Cardiac muscle cell (in vitro differentiated cells and primary cell): ENCODE data around the gene GRM5. TPM values are rescaled to one million over a fixed set of nuclear protein-coding genes. Genes with fewer than 3 reads are reported as not detected.
A peak's percentile ranks its signal among the peaks of the same experiment; 100 is the strongest.

Source experiments
- DNase-seq, 2 donors: peaks; one replicate each; pipeline versions ENCODE4 v3.0.0 to v3.0.0-alpha.2; 2010 to 2017; ENCODE audit warnings: low read depth in 1 of 2, low spot score in 1 of 2
- H3K27ac ChIP-seq: fragments of 200-600 bp; sonication (generic); 2 replicates; pipeline ENCODE4 v1.5.1; 2016
- H3K27me3 ChIP-seq: fragments of 200-600 bp; sonication (generic); 2 replicates; pipeline ENCODE4 v1.6.0; 2016; ENCODE audit warnings: control low read depth
- H3K36me3 ChIP-seq: fragments of 200-600 bp; sonication (generic); 2 replicates; pipeline ENCODE4 v1.5.1; 2016; ENCODE audit warnings: control low read depth
- H3K4me1 ChIP-seq: fragments of 200-600 bp; sonication (generic); 2 replicates; pipeline ENCODE4 v1.8.1; 2017; ENCODE audit warnings: low read depth, mild to moderate bottlenecking, mixed run types
- H3K4me3 ChIP-seq: fragments of 200-600 bp; sonication (generic); 2 replicates; pipeline ENCODE4 v1.5.1; 2016; ENCODE audit warnings: mild to moderate bottlenecking
- H3K9me3 ChIP-seq: fragments of 200-600 bp; sonication (generic); 2 replicates; pipeline ENCODE4 v1.5.1; 2017; ENCODE audit warnings: low read depth, mild to moderate bottlenecking, control low read depth
- polyA plus RNA-seq: library from polyadenylated mRNA; unstranded; fragments of >200 nt; fragmentation: Nextera tagmentation; extraction: Ambion mirVana; gene quantifications from 2 replicates; pipeline ENCODE4 v1.2.1, GENCODE V29; 2016
- total RNA-seq: library from RNA; depleted of rRNA; stranded (reverse); fragments of >200 nt; gene quantifications from 2 replicates; pipeline ENCODE4 v1.2.3, GENCODE V29; 2016
- TF ChIP-seq, protein P1 (sequence below): IDR thresholded peaks from 2 replicates; pipeline ENCODE4 v1.5.1; 2012; ENCODE audit warnings: low read depth, mild to moderate bottlenecking, low read length

GRM5 gene
- total and polyA plus RNA-seq, 2 experiments from 2014 or later = 0.06 TPM; not detected in 1

DNA sequence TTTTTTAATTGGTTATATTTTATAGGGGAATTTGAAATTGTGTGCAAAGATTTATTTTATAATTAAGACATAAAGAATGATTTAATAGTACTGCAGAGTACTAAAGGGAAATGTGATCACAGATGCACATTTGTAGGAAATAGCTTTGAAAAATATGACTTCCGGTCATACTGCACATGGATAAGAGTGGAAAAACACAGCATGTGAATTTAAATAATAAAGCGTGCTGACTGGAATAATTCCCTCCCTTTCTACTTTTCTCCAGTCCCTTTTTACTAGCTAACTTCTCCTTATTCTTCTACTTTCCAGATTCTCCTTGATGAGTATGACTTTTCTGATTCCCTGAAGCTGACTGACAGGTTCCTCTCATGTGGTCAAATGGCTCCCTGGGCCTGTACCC, 489.9 kb downstream of the GRM5 start:
- H3K27ac ChIP-seq = no peak overlapping the region
- H3K4me3 ChIP-seq = no peak overlapping the region
- H3K9me3 ChIP-seq = no peaks in the 10 kb centered on the region
- TF ChIP-seq, protein P1, sequence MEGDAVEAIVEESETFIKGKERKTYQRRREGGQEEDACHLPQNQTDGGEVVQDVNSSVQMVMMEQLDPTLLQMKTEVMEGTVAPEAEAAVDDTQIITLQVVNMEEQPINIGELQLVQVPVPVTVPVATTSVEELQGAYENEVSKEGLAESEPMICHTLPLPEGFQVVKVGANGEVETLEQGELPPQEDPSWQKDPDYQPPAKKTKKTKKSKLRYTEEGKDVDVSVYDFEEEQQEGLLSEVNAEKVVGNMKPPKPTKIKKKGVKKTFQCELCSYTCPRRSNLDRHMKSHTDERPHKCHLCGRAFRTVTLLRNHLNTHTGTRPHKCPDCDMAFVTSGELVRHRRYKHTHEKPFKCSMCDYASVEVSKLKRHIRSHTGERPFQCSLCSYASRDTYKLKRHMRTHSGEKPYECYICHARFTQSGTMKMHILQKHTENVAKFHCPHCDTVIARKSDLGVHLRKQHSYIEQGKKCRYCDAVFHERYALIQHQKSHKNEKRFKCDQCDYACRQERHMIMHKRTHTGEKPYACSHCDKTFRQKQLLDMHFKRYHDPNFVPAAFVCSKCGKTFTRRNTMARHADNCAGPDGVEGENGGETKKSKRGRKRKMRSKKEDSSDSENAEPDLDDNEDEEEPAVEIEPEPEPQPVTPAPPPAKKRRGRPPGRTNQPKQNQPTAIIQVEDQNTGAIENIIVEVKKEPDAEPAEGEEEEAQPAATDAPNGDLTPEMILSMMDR = no peak
- H3K27me3 ChIP-seq = no peaks in the 10 kb centered on the region
- H3K4me1 ChIP-seq = no peaks in the 10 kb centered on the region
- no peaks in the 10 kb centered on the region for H3K36me3 ChIP-seq
- no peak for DNase-seq

DNA sequence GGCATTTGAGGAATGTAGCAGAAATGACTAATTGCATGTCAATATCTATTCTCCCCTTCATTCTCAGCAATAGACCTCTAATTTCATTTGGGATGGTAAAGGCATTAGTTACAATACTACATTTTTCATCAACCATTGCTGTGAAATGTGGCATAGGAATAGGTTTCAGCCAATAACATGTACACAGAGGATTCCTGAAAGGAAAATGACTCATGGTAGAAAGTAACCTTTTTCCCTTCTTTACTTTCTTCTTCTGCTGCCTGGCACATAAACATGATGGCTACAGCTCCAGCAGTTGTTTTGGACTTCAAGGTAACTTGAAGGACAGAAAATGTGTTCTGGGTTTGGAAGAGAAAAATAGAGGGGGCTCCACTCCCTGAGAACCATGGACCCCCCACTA, 496.4 kb downstream of the GRM5 start:
- TF ChIP-seq, protein P1 = no peak

DNA sequence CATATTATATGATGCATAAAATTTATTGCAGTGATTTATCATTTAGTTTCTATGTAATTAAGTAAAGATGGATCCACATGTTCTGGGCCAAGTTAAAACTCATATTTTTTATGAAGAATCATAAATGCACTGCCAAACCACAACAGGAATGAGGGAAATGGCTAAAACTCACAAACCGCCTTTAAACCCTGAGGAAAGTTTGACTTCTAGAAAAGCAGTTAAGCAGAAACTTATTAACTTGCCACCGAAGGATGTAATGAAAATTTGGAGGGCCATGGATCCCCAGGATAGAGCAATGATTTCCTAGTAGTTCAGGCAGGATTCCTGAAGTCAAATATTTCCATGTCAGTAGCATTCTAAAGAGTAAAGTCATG, 510.0 kb downstream of the GRM5 start:
- peak in 1 of 2 donors; percentile 70 for DNase-seq
- H3K27me3 ChIP-seq = no peaks in the 10 kb centered on the region
- H3K9me3 ChIP-seq = no peaks in the 10 kb centered on the region
- H3K4me3 ChIP-seq = no peak overlapping the region
- no peaks in the 10 kb centered on the region for H3K4me1 ChIP-seq
- H3K27ac ChIP-seq = no peak overlapping the region
- no peaks in the 10 kb centered on the region for H3K36me3 ChIP-seq
- TF ChIP-seq, protein P1 = no peak

More for the DNA sequence above, 496.4 kb downstream of the GRM5 start:
- no peak overlapping the region for H3K4me3 ChIP-seq
- H3K9me3 ChIP-seq = no peaks in the 10 kb centered on the region
- H3K27ac ChIP-seq = no peak overlapping the region
- no peak for DNase-seq
- no peaks in the 10 kb centered on the region for H3K36me3 ChIP-seq
- H3K27me3 ChIP-seq = no peaks in the 10 kb centered on the region
- H3K4me1 ChIP-seq = no peaks in the 10 kb centered on the region

DNA sequence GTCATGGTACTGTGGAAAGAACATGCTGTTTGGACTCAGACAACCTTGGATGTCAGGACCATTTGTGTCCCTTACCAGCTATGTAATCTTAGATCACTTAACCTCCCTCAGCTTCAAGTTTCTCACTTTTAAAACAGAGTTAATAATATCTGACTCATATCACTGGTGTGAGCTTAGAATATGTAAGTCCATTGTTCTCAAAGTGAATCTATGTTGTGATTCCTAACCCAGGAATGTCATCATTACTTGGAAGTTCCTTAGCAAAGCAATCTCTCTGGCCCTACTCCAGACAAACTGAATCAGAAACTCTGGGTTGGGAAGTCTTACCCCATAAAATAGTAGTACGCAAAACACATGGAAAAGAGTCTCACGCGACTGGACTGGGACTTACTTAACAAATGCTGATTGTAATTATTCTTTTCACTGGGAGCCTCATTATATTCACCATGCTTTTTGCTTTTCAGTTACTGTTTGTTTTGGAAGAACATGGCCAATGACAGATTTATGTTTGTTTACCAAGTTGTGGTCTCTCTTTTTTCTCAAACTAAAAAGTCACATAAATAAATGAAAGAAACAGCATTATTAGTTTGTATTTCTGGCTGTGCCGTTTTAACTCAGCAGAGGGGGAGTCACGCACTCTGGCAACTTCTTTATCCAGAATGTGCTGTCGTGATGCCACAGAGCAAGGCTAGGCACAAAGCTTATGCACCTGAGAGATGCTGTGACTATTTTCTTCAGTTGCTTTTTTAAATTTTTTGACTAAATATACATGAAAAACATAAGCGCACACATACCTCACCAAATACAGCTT, 510.6 kb downstream of the GRM5 start:
- Histone ChIP-seq H3K4me1 (no peaks in the 10 kb centered on the region), H3K36me3 (no peaks in the 10 kb centered on the region), H3K27ac (no peak overlapping the region), H3K9me3 (no peaks in the 10 kb centered on the region), H3K4me3 (no peak overlapping the region), H3K27me3 (no peaks in the 10 kb centered on the region)
- peak in 1 of 2 donors; percentile 99 for DNase-seq
- TF ChIP-seq, protein P1 = no peak

- H3K36me3 ChIP-seq = no peaks in the 10 kb centered on the region
Measured at GRCh38 chr11:88553204-88553603, 512.6 kb downstream of the GRM5 start.

More at GRCh38 chr11:88553204-88553603, 512.6 kb downstream of the GRM5 start:
- Histone ChIP-seq H3K4me1 (no peaks in the 10 kb centered on the region), H3K9me3 (no peaks in the 10 kb centered on the region), H3K27me3 (no peaks in the 10 kb centered on the region), H3K27ac (no peak overlapping the region), H3K4me3 (no peak overlapping the region)
- TF ChIP-seq, protein P1 = no peak
- no peak for DNase-seq
